ENCODE data around the gene PIK3C2B.

DNA sequence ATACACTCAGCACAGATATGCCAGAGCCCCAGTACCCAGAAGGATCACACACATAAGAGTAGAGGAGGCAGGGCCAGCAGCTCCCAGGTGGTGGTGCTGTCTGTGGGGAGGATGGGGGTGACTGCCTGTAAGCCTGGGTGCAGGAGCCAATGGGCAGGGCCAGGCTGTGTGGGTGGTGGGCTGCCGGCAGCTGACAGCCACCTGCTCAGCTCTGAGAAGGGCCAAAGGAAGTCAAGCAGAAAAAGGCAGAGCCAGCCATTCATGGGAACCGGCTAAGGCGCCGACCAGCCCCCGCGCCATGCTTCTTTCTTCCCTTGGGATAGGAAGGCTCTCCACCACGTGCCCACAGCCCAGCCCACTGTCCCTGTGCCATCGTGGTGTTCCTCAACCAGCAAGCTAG is 14.1 kb downstream of the PIK3C2B start:
- TF ChIP-seq POLR2AphosphoS5 (IDR thresholded peaks at IDR 0.05; ENCODE audit: borderline replicate concordance, low read depth, low read length) (no peak), EZH2 (IDR thresholded peaks at IDR 0.05) (no peak)
